ENCODE measurements around the gene MYO1G. TPM values are rescaled to one million over a fixed set of nuclear protein-coding genes. Genes with fewer than 3 reads are reported as not detected.
A peak's percentile ranks its signal among the peaks of the same experiment; 100 is the strongest.

The MYO1G gene
- total and polyA plus RNA-seq, 7 experiments from 2014 or later, result 29.2 to 385 (median 76.0) TPM

- H3K9me3 Mint-ChIP-seq, result no peaks in the 10 kb centered on the region
- peak overlapping the region; percentile 85 to 99 (median 96) for H3K27ac Mint-ChIP-seq
- DNase-seq (peak in 1 of 9 donors; percentile 51), ATAC-seq (no peak)
- H3K36me3 Mint-ChIP-seq, result peaks cover 7 to 72% (median 34%) of the 10 kb centered on the region in 5 donors
- Histone ChIP-seq H3K9me3 (ENCODE audit: control insufficient read depth in 2 of 3, low read length in 3 of 3) (no peaks in the 10 kb centered on the region), H3K4me1 (ENCODE audit: control insufficient read depth in 2 of 2, insufficient read depth in 2 of 2, low read length in 2 of 2) (peaks cover 57 to 63% of the 10 kb centered on the region in 2 donors), H3K27ac (ENCODE audit: low read depth, low read length) (peak overlapping the region; percentile 83), H3K27me3 (ENCODE audit: control insufficient read depth in 2 of 2, insufficient read depth in 2 of 2, low read length in 2 of 2) (no peaks in the 10 kb centered on the region), H3K4me3 (ENCODE audit: low read length) (no peak overlapping the region), H3K36me3 (ENCODE audit: control insufficient read depth in 2 of 3, insufficient read depth in 3 of 3, low read length in 3 of 3) (peaks cover 18 to 38% (median 24%) of the 10 kb centered on the region in 3 experiments)
- ChIA-PET POLR2A (interaction anchor here (0.6 to 19.9 kb wide), 7 partner anchors 8 to 130 kb away, joined by 3 to 309 read pairs (median 3); partner anchors contain the start of genes CCM2 and TBRG4), CTCF (interaction anchor here (1.6 kb wide), 2 partner anchors 13 to 46 kb away, joined by 4 read pairs; no protein-coding TSS in a partner anchor)
- H3K4me3 Mint-ChIP-seq, result peak overlapping the region in 9 of 10 donors; percentile 37 to 100 (median 74)
- intact Hi-C loops (cut with micrococcal nuclease), result no loop called here
- H3K27me3 Mint-ChIP-seq, result no peaks in the 10 kb centered on the region
- H3K4me1 Mint-ChIP-seq, result peaks cover 59 to 96% (median 72%) of the 10 kb centered on the region in 7 donors
These were observed 2.4 kb upstream of the MYO1G start for GRCh38 chr7:44981035-44981706.

DNA sequence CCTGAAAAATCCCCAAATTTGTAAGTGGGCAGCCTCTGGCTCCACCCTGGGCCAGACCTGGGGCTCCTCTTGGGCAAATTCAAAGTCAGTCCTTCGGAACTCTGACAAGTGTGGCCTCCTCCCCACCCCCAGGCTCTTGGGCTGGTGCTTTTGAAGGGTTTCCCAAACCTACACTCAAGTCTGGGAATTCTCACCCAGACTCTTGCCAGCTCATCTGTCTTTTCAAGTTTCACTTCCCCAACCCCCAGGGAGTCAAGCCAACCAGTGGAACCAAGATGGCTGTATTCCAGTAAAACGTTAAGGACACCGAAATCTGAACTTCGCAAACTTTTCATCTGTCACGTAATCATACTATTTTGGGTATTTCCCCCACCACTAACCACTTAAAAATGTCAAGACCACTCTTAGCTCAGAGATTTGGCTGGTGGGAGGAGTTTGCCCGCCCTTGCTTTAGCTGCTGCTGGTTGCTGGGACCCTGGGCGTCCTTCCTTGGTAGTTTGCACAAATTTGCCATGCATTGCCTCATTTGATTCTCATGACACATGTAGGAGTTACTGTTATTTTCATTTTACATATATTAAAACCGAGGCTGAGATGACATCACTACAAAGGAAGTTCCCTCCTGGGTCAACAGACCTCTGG, 1.7 kb upstream of the MYO1G start:
- Histone ChIP-seq H3K4me3 (ENCODE audit: low read length) (peak overlapping the region; percentile 78), H3K9me3 (ENCODE audit: control insufficient read depth in 2 of 3, low read length in 3 of 3) (no peaks in the 10 kb centered on the region), H3K27ac (ENCODE audit: low read depth, low read length) (peak overlapping the region; percentile 83), H3K4me1 (ENCODE audit: control insufficient read depth in 2 of 2, insufficient read depth in 2 of 2, low read length in 2 of 2) (peaks cover 60 to 63% of the 10 kb centered on the region in 2 donors), H3K36me3 (ENCODE audit: control insufficient read depth in 2 of 3, insufficient read depth in 3 of 3, low read length in 3 of 3) (peaks cover 18 to 45% (median 24%) of the 10 kb centered on the region in 3 experiments), H3K27me3 (ENCODE audit: control insufficient read depth in 2 of 2, insufficient read depth in 2 of 2, low read length in 2 of 2) (no peaks in the 10 kb centered on the region)
- Mint-ChIP-seq H3K27ac (peak overlapping the region; percentile 85 to 99 (median 96)), H3K36me3 (peaks cover 8 to 70% (median 31%) of the 10 kb centered on the region in 5 donors), H3K27me3 (no peaks in the 10 kb centered on the region), H3K4me3 (peak overlapping the region; percentile 39 to 100 (median 70)), H3K9me3 (no peaks in the 10 kb centered on the region), H3K4me1 (peaks cover 54 to 96% (median 68%) of the 10 kb centered on the region in 7 donors)
- intact Hi-C loops (cut with micrococcal nuclease), result no loop called here
- peak in 2 of 9 donors; percentile 63 to 69 for DNase-seq
- ATAC-seq, result peak; percentile 38
- ChIA-PET CTCF (interaction anchor here (1.6 kb wide), 1 partner anchor 47 kb away, joined by 4 read pairs; no protein-coding TSS in a partner anchor), POLR2A (interaction anchor here (0.7 to 19.9 kb wide), 8 partner anchors 9 to 131 kb away, joined by 3 to 309 read pairs (median 4); partner anchors contain the start of genes CCM2 and TBRG4)

GRCh38 chr7:44979481-44980392, 922 bp upstream of the MYO1G start:
- ATAC-seq, result no peak
- H3K36me3 ChIP-seq (ENCODE audit: control insufficient read depth in 2 of 3, insufficient read depth in 3 of 3, low read length in 3 of 3), result peaks cover 18 to 46% (median 28%) of the 10 kb centered on the region in 3 experiments
- CTCF ChIA-PET, result interaction anchor here (0.6 to 1.6 kb wide), 2 partner anchors 48 to 54 kb away, joined by 4 read pairs; no protein-coding TSS in a partner anchor
- peaks cover 8 to 68% (median 23%) of the 10 kb centered on the region in 5 donors for H3K36me3 Mint-ChIP-seq
- H3K27ac Mint-ChIP-seq, result peak overlapping the region; percentile 93 to 99 (median 96)
- H3K4me3 ChIP-seq (ENCODE audit: low read length), result peak overlapping the region; percentile 78
- POLR2A ChIA-PET, result interaction anchor here (0.7 to 19.9 kb wide), 14 partner anchors 9 to 132 kb away, joined by 3 to 309 read pairs (median 4); partner anchors contain the start of genes CCM2, H2AZ2, PURB and TBRG4
- H3K4me1 ChIP-seq (ENCODE audit: control insufficient read depth in 2 of 2, insufficient read depth in 2 of 2, low read length in 2 of 2), result peaks cover 58 to 61% of the 10 kb centered on the region in 2 donors
- DNase-seq, result no peak
- intact Hi-C loops (cut with micrococcal nuclease), result loop anchor here (1.0 to 5.0 kb wide), 16 partner anchors 16 to 935 kb away; partner anchors contain the start of genes H2AZ2 (in 2 of the 2), PURB (in 2 of the 2), TBRG4 (in 2 of the 2) and TMED4 (in 2 of the 2)
- peaks cover 52 to 96% (median 67%) of the 10 kb centered on the region in 7 donors for H3K4me1 Mint-ChIP-seq
- peak overlapping the region; percentile 84 to 100 (median 94) for H3K4me3 Mint-ChIP-seq
- H3K9me3 ChIP-seq (ENCODE audit: control insufficient read depth in 2 of 3, low read length in 3 of 3), result no peaks in the 10 kb centered on the region
- H3K27ac ChIP-seq (ENCODE audit: low read depth, low read length), result peak overlapping the region; percentile 83
- no peaks in the 10 kb centered on the region for H3K27me3 Mint-ChIP-seq
- H3K9me3 Mint-ChIP-seq, result no peaks in the 10 kb centered on the region
- H3K27me3 ChIP-seq (ENCODE audit: control insufficient read depth in 2 of 2, insufficient read depth in 2 of 2, low read length in 2 of 2), result no peaks in the 10 kb centered on the region

DNA sequence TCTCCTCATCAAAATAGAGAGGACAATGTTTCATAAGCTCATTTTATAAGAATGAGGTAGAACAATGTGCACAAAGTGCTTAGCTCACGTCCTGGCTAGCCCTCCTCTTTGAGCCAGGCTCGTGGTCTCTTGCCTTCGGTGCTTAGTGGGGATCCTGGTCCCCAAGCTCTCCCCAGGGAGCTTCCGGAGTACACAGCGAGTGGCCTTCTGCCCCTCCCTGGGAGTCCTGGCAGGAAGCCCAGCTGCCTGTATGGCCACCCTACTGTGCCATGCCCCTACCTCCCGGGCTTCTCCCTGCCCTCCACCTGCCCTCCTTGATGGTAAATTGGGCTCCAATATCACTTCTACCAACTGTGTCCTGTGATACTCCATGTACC, 868 bp downstream of the MYO1G start:
- ChIA-PET POLR2A (interaction anchor here (0.6 to 19.9 kb wide), 10 partner anchors 9 to 159 kb away, joined by 3 to 309 read pairs (median 5); partner anchors contain the start of genes CCM2 and TBRG4), CTCF (interaction anchor here (0.6 to 2.7 kb wide), 5 partner anchors 19 to 110 kb away, joined by 3 to 8 read pairs (median 4); partner anchors contain the start of gene CCM2)
- Mint-ChIP-seq H3K36me3 (peaks cover 3 to 55% (median 13%) of the 10 kb centered on the region in 5 donors), H3K4me3 (peak overlapping the region; percentile 84 to 100 (median 94)), H3K27me3 (no peaks in the 10 kb centered on the region), H3K9me3 (no peaks in the 10 kb centered on the region), H3K27ac (peak overlapping the region; percentile 93 to 99 (median 96)), H3K4me1 (peaks cover 47 to 89% (median 63%) of the 10 kb centered on the region in 7 donors)
- peaks cover 57 to 66% of the 10 kb centered on the region in 2 donors for H3K4me1 ChIP-seq (ENCODE audit: control insufficient read depth in 2 of 2, insufficient read depth in 2 of 2, low read length in 2 of 2)
- intact Hi-C loops (cut with micrococcal nuclease), result loop anchor here (1.0 to 5.0 kb wide), 11 partner anchors 8 to 933 kb away; partner anchors contain the start of genes TMED4 (in 2 of the 2), DBNL (in 1 of the 2), H2AZ2 (in 1 of the 2) and POLM (in 1 of the 2)
- H3K27ac ChIP-seq (ENCODE audit: low read depth, low read length), result peak overlapping the region; percentile 83
- DNase-seq (no peak), ATAC-seq (no peak)
- peak overlapping the region; percentile 78 for H3K4me3 ChIP-seq (ENCODE audit: low read length)
- no peaks in the 10 kb centered on the region for H3K27me3 ChIP-seq (ENCODE audit: control insufficient read depth in 2 of 2, insufficient read depth in 2 of 2, low read length in 2 of 2)
- H3K9me3 ChIP-seq (ENCODE audit: control insufficient read depth in 2 of 3, low read length in 3 of 3), result no peaks in the 10 kb centered on the region
- H3K36me3 ChIP-seq (ENCODE audit: control insufficient read depth in 2 of 3, insufficient read depth in 3 of 3, low read length in 3 of 3), result peaks cover 14 to 42% (median 24%) of the 10 kb centered on the region in 3 experiments

DNA sequence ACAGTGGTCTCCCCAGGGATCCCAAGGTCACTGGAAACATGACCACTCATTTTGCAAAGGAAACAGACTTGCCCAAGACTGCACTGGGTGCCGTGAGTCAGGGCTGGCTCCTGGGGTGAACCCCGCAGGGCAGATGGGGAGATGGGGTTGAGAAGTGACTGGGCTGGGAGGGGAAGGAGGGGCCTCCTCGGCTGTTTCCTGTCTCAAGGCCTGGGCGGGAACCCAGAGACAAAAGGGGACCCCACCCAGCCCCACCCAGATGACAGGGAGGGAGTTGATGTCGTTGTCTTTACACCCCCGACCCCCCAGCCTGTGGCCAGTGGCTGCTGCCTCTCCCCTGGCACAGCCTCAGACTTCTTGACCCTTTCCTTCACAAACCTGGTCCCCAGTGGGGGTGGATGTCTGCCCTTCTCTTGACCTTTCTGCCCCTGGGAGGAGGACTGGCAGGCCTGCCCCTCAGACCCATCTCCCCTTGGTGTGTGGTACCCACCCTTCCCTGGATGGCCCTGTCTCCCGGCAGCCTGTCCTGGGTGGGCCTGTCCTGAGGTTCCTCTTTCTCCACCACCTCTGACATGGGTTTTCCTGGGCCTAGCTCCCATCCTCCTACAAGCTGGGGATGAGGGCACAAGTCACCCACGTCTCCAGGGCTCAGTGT, 1.4 kb downstream of the MYO1G start:
- Mint-ChIP-seq H3K4me3 (peak overlapping the region; percentile 84 to 100 (median 94)), H3K36me3 (peaks cover 2 to 51% (median 8%) of the 10 kb centered on the region in 5 donors), H3K4me1 (peaks cover 47 to 85% (median 58%) of the 10 kb centered on the region in 7 donors), H3K9me3 (no peaks in the 10 kb centered on the region), H3K27ac (peak overlapping the region; percentile 93 to 99 (median 96)), H3K27me3 (no peaks in the 10 kb centered on the region)
- Histone ChIP-seq H3K27ac (ENCODE audit: low read depth, low read length) (peak overlapping the region; percentile 83), H3K36me3 (ENCODE audit: control insufficient read depth in 2 of 3, insufficient read depth in 3 of 3, low read length in 3 of 3) (peaks cover 11 to 42% (median 25%) of the 10 kb centered on the region in 3 experiments), H3K9me3 (ENCODE audit: control insufficient read depth in 2 of 3, low read length in 3 of 3) (no peaks in the 10 kb centered on the region), H3K27me3 (ENCODE audit: control insufficient read depth in 2 of 2, insufficient read depth in 2 of 2, low read length in 2 of 2) (no peaks in the 10 kb centered on the region), H3K4me1 (ENCODE audit: control insufficient read depth in 2 of 2, insufficient read depth in 2 of 2, low read length in 2 of 2) (peaks cover 57 to 66% of the 10 kb centered on the region in 2 donors), H3K4me3 (ENCODE audit: low read length) (peak overlapping the region; percentile 78)
- ATAC-seq (peak; percentile 67), DNase-seq (peak in 8 of 9 donors; percentile 34 to 78 (median 56))
- intact Hi-C loops (cut with micrococcal nuclease), result loop anchor here (1.0 to 5.0 kb wide), 7 partner anchors 9 to 895 kb away; partner anchors contain the start of genes H2AZ2 (in 1 of the 2), POLM (in 1 of the 2), PPIA (in 1 of the 2) and TMED4 (in 1 of the 2)
- CTCF ChIA-PET, result interaction anchor here (0.9 to 2.7 kb wide), 4 partner anchors 19 to 50 kb away, joined by 4 to 8 read pairs (median 4); partner anchors contain the start of gene CCM2
- POLR2A ChIA-PET, result interaction anchor here (0.6 to 19.9 kb wide), 11 partner anchors 10 to 159 kb away, joined by 3 to 309 read pairs (median 5); partner anchors contain the start of genes CCM2 and TBRG4

Measured in naive thymus-derived CD4-positive, alpha-beta T cell (primary cell).